ENCODE results near the gene MVD.
A peak's percentile ranks its signal among the peaks of the same experiment; 100 is the strongest.

Gene MVD

DNA sequence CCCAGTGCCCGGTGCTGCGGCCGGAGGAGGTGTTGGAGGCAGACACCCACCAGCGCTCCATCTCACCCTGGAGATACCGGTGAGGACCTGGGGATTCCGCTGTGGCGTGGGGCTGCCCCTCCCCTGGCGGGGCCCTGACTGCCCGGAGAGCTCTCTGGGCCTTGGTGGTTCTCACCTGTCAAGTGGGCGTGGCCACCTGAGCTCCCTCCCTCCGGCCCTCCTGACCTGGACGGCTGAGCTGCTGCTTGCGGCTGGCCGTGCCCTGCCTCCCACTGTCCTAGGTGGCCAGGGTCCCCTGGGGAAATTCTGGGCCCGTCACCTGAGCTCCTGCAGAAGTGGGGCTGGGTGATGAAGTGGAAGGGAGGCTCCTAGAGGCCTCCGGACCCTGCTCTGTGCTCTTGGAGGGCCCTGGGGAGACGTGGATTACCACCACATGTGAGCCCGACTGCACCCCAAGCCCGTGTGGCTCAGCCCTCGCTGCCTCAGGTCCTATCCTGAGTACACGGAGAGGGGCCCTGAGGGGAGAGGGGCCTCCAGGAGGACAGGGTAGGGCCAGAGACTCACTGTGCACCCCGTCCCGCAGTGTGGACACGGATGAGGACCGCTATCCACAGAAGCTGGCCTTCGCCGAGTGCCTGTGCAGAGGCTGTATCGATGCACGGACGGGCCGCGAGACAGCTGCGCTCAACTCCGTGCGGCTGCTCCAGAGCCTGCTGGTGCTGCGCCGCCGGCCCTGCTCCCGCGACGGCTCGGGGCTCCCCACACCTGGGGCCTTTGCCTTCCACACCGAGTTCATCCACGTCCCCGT, 23.5 kb downstream of the MVD start:
- DNase-seq, result no peak

- peak; percentile 36 to 40 for DNase-seq
Observed at GRCh38 chr16:88638323-88639230, 24.3 kb downstream of the MVD start, which contains the start of gene IL17C. Gene IL17C, plus strand, starts transcription at chr16:88638572. Its CDS starts 70 bp downstream, at chr16:88638642.

- DNase-seq, result no peak
Observed at GRCh38 chr16:88636488-88637265, 26.2 kb downstream of the MVD start.

DNA sequence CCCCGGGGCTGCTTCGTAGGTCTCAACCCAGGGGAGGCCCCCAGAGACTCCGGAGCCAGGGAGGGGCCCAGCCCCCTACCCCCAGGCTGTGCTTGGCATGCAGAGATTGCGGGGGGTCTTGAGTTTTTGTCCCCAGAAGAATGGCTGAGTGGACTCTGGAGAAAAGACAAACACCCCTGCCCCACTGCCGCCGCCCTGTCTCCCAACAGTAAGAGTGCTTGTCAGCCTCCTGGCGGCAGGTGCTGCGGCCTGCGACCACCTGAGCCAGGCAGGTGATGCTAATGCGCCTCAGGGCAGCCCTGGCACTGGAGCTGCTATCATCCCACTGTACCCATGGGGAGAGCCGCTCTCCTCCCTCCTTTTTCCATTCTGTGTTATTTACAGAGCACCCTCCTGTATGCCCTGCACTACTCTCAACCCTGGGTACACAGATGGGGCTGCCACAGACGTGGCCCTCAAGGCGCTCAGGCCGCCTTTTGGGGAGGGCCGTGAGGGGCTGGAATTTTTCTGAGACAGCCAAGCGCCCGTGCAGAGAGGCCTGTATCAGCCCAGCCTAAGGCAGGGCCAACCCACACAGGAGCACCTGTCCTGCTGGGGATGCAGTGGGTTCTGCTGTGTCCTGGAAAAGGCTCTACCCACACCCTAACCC, 27.1 kb downstream of the MVD start:
- DNase-seq, result no peak

- DNase-seq, result no peak
Observed at GRCh38 chr16:88634994-88635670, 27.8 kb downstream of the MVD start.

DNA sequence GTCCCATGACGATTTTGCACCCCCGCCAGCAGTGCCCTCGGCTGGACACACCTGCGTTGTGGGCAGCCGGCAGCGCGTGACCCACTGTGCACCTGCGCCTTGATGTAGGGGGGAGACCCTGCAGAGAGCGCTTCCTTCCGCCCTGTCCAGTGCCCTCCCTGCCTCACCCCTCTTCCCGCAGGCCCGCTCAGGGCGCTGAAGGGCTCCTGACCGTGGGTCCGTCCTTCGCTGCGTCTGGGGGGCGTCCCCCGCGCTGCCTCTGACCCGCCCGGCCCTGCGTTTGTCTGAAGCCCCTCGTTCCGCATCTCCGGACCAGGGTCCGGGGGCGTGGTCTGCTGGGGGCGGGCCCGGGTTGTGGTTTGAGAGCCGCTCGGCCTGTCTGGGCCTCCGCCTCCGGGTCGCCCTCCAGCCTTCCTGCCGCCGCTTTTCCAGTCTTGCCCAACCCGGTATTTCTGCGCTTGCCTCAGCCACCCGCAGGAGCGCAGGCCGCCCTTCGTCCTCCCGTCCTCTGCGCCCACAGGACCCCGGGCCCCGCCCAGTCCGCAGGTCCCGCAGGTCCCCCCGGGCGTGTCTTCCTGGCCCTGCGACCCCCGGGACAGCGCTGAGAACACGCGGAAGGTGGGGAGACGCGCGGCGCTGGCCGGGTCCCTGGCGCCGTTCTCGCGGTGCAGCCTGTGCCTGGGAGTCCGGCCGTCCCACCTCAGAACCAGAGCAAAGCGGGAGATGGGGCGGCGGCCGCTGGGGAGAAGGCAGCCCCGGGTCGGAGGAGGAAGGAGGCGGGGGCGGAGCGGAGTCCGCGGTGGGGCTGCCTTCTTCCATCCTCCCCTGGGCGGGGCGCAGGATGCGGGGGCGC, 28.5 kb downstream of the MVD start:
- DNase-seq, result peak; percentile 58 to 63

- peak; percentile 65 for DNase-seq
Observed at GRCh38 chr16:88633684-88634140, 29.2 kb downstream of the MVD start.

- DNase-seq, result no peak
Observed at GRCh38 chr16:88632587-88632930, 30.3 kb downstream of the MVD start.

DNA sequence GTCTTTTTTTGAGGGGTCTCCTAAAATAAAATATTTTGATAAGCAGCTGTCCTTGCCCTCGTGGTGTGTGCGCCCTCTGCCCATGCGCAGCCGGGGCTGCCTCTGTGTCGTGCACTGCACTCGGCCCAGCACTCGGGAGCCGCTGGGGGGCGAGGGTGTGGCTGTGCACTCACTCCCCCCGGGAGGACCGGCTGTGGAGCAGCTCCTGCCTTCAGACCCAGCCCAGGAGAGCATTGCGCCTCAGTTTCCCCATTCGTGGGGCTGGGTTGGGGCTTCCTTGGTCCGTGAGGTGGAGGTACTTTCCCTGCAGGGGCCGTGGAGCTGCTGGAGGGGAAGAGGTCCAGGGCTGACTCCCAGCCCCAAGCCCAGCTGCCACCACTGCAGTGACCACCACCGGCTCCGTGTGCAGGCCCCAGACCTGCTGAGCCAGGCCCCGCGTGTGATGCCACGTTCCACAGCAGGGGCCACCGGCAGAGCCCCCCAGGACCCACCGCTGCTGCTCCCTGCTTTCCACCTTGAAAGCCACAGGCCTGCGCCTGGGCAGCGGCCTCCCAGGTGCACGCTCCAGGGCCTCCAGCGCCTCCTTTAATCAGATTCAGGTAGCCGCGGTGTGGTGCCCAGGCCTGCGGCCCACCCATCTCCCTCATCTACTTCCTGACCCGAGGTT, 30.8 kb downstream of the MVD start:
- no peak for DNase-seq

DNA sequence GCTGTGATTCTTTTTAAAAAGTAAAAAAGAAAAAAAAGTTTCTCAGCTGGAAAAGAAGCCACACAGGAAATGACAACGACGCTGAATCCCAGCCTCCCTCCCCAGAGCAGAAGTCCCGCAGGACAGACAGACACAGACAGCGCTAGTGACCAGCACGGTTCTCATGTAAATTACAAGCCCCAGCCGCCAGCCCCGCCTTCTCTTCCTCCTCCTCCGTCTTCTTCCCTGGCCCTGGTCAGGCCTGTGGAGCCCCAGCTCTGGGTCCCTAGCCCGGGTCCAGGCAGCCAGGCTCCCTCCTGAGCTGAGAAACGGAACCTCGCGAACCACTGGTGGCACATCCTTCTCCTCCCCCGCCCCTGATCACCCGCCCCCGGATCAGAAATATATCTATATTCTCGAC, 31.5 kb downstream of the MVD start:
- DNase-seq, result no peak

- DNase-seq, result no peak
Observed at GRCh38 chr16:88630941-88631340, 31.9 kb downstream of the MVD start.

- DNase-seq, result no peak
Observed at GRCh38 chr16:88630433-88630832, 32.5 kb downstream of the MVD start.

- DNase-seq, result no peak
Observed at GRCh38 chr16:88629835-88630234, 33.1 kb downstream of the MVD start.

GRCh38 chr16:88628512-88628974, 34.3 kb downstream of the MVD start:
- DNase-seq, result no peak

DNA sequence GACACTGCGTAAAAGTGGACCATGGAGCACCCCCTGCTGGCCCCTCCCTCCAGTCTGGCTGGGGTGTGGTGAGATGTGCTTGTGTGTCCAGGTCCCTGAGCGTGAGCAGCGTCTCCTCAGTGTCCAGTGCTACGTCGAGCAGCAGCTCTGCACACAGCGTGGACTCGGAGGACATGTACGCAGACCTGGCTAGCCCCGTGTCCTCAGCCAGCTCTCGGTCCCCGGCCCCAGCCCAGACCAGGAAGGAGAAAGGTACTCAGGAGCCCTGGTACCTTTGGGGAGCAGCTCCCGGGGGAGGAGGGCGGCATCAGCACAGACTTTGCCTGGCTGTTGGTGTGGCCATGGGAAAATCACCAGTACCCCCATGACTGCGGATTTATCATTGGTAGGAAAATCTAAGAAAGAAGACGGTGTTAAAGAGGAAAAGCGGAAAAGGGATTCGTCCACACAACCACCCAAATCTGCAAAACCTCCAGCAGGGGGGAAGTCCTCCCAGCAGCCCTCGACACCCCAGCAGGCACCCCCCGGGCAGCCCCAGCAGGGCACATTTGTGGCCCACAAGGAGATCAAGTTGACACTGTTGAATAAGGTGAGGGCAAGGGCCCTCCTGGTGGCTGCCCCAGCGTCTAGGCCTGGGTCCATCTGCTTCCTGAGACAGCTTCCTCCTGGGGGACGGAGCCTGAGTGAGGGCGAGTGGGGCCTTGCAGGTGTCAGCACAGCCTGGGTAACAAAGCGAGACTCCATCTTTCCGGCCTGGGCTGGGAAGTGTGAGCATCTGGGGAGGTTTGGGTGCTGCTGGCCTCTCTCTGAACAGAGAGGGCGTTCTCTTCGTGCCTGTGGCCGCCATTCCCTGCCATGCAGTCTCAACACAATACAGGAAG, 35.1 kb downstream of the MVD start:
- DNase-seq, result no peak

- DNase-seq, result no peak
Observed at GRCh38 chr16:88626646-88627045, 36.2 kb downstream of the MVD start.

GRCh38 chr16:88624977-88625576, 37.8 kb downstream of the MVD start:
- DNase-seq, result no peak

DNA sequence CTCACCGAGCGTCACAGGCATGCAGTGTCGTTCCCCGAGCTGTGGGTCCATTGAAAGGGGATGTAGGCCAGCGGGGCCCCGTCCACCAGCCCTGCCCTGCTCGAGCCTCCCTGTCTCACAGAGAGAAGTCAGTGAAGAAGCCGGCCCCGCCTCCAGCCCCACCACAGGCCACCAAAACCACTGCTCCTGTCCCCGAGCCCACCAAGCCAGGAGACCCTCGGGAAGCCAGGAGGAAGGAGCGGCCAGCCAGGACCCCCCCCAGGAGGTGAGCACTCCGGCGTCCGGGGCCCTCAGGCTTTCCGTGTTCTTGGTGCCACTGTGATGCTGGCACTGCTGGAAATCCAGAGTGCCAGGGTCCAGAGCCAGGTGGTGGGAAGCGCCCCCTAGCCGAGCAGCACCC, 38.4 kb downstream of the MVD start:
- no peak for DNase-seq

DNA sequence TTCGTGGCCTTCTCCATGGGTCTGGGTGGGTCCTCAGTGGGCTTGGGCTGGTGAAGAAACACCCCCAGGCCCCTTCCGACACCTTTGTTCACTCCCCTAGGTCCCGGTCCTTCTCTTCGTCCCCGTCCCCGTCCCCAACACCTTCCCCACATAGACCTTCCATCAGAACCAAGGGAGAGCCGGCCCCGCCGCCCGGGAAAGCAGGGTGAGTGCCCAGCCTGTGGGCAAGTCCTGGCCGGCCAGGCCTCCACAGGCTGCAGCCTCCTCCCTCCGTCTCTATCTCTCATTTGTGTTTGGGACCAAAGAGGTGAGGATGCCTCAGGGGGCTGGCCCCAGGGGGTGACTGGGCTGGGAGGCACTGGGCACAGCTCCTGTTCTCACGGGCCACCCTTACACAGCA, 39.0 kb downstream of the MVD start:
- no peak for DNase-seq

Measured in CD4-positive, alpha-beta T cell treated with Interleukin-4 for 1 hour (primary cell).